OCI-LY7 (cell line): Measurements from ENCODE around the gene CALM3.
"Not testable (repeated sequence)": the region's sequence is repeated elsewhere in the genome, so short reads cannot be mapped to it uniquely, and the experiment has no call there.

Experiments used
- EZH2phosphoT487 ChIP-seq: fragments of 200-600 bp; sonication (generic); IDR thresholded peaks from 2 replicates; pipeline ENCODE4 v1.6.1; 2018; ENCODE audit warnings: low read depth, borderline replicate concordance, mild to moderate bottlenecking, mixed run types, antibody characterized with exemption, low read length, moderate library complexity, mixed read lengths
- TF ChIP-seq, protein P1 (sequence below): fragments of 200-600 bp; sonication (generic); conservative IDR thresholded peaks from 2 replicates; pipeline ENCODE4 v1.5.1; 2014; ENCODE audit warnings: mild to moderate bottlenecking, antibody characterized with exemption, low read length, moderate library complexity, mixed read lengths

DNA sequence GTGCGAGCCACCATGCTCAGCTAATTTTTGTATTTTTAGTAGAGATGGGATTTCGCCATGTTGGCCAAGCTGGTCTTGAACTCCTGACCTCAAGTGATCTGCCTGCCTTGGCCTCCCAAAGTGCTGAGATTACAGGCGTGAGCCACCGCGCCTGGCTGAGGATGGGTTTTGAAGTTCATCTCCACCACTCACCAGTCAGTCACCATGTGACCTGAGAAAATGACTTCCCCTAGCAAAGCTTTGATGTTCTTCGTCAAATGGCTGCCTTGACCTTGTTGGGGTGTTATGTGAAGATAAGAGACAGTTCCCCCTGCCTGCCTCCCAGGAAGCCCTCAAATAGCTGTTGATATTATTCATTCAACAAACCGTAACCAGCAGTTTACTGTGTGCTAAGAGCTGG, 27.8 kb downstream of the CALM3 start:
- TF ChIP-seq, protein P1, sequence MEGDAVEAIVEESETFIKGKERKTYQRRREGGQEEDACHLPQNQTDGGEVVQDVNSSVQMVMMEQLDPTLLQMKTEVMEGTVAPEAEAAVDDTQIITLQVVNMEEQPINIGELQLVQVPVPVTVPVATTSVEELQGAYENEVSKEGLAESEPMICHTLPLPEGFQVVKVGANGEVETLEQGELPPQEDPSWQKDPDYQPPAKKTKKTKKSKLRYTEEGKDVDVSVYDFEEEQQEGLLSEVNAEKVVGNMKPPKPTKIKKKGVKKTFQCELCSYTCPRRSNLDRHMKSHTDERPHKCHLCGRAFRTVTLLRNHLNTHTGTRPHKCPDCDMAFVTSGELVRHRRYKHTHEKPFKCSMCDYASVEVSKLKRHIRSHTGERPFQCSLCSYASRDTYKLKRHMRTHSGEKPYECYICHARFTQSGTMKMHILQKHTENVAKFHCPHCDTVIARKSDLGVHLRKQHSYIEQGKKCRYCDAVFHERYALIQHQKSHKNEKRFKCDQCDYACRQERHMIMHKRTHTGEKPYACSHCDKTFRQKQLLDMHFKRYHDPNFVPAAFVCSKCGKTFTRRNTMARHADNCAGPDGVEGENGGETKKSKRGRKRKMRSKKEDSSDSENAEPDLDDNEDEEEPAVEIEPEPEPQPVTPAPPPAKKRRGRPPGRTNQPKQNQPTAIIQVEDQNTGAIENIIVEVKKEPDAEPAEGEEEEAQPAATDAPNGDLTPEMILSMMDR, result not testable (repeated sequence)
- not testable (repeated sequence) for TF ChIP-seq EZH2phosphoT487
